ENCODE results near the gene SLC35F6.
"Not testable (repeated sequence)": the region's sequence is repeated elsewhere in the genome, so short reads cannot be mapped to it uniquely, and the experiment has no call there.

The SLC35F6 gene

GRCh38 chr2:26795135-26795534, 31.1 kb downstream of the SLC35F6 start:
- H3K79me1 ChIP-seq (ENCODE audit: low read length); H3K27ac ChIP-seq (ENCODE audit: low read depth, low read length); H3K4me1 ChIP-seq (ENCODE audit: control insufficient read depth, low read depth, low read length); DNase-seq; H3K9ac ChIP-seq (ENCODE audit: low read length); H3K56ac ChIP-seq (ENCODE audit: low read length); H4K5ac ChIP-seq (ENCODE audit: low read length); H3K4ac ChIP-seq (ENCODE audit: low read depth, low read length); H3K4me3 ChIP-seq (ENCODE audit: low read length); H3K79me2 ChIP-seq (ENCODE audit: control insufficient read depth, insufficient read depth, low read length); H3K18ac ChIP-seq (ENCODE audit: low read length); H3K4me2 ChIP-seq (ENCODE audit: low read length); H2BK15ac ChIP-seq (replicated peaks; ENCODE audit: low read depth); H2BK5ac ChIP-seq (ENCODE audit: low read length); H4K8ac ChIP-seq (ENCODE audit: low read depth, low read length); H2BK120ac ChIP-seq (ENCODE audit: low read depth, low read length); H2AK5ac ChIP-seq (ENCODE audit: low read length); H3K27me3 ChIP-seq (ENCODE audit: insufficient read depth, low read length, poor library complexity); H3K23ac ChIP-seq (ENCODE audit: low read length): not testable (repeated sequence)
- no CpG with 5 or more reads among the region's 17 CpGs for WGBS (ENCODE audit: extremely low coverage, insufficient coverage, low lambda C conversion rate)
- H3K36me3 ChIP-seq (ENCODE audit: control insufficient read depth, insufficient read depth, low read length): peaks cover 14% of the 10 kb centered on the region

- Histone ChIP-seq H2BK15ac (replicated peaks; ENCODE audit: low read depth) (no peak overlapping the region), H3K4ac (ENCODE audit: low read depth, low read length) (no peak overlapping the region), H3K27ac (ENCODE audit: low read depth, low read length) (no peak overlapping the region), H3K79me1 (ENCODE audit: low read length) (no peaks in the 10 kb centered on the region), H2AK5ac (ENCODE audit: low read length) (no peak overlapping the region), H3K36me3 (ENCODE audit: control insufficient read depth, insufficient read depth, low read length) (peaks cover 5% of the 10 kb centered on the region), H3K9ac (ENCODE audit: low read length) (no peak overlapping the region), H3K23ac (ENCODE audit: low read length) (no peak overlapping the region), H3K27me3 (ENCODE audit: insufficient read depth, low read length, poor library complexity) (no peaks in the 10 kb centered on the region), H3K4me2 (ENCODE audit: low read length) (no peak overlapping the region), H4K8ac (ENCODE audit: low read depth, low read length) (no peak overlapping the region), H2BK120ac (ENCODE audit: low read depth, low read length) (no peak overlapping the region), H3K4me3 (ENCODE audit: low read length) (no peak overlapping the region), H3K18ac (ENCODE audit: low read length) (no peak overlapping the region), H2BK5ac (ENCODE audit: low read length) (no peak overlapping the region), H3K56ac (ENCODE audit: low read length) (no peak overlapping the region), H3K79me2 (ENCODE audit: control insufficient read depth, insufficient read depth, low read length) (no peaks in the 10 kb centered on the region), H3K4me1 (ENCODE audit: control insufficient read depth, low read depth, low read length) (no peaks in the 10 kb centered on the region), H4K5ac (ENCODE audit: low read length) (no peak overlapping the region)
- no peak for DNase-seq
- WGBS (ENCODE audit: extremely low coverage, insufficient coverage, low lambda C conversion rate): no CpG with 5 or more reads among the region's 4 CpGs
Observed at GRCh38 chr2:26801328-26801727, 37.2 kb downstream of the SLC35F6 start.

GRCh38 chr2:26801796-26802195, 37.7 kb downstream of the SLC35F6 start:
- DNase-seq: no peak
- Histone ChIP-seq H3K36me3 (ENCODE audit: control insufficient read depth, insufficient read depth, low read length) (peaks cover 4% of the 10 kb centered on the region), H4K8ac (ENCODE audit: low read depth, low read length) (no peak overlapping the region), H2AK5ac (ENCODE audit: low read length) (no peak overlapping the region), H3K27me3 (ENCODE audit: insufficient read depth, low read length, poor library complexity) (no peaks in the 10 kb centered on the region), H3K4me1 (ENCODE audit: control insufficient read depth, low read depth, low read length) (no peaks in the 10 kb centered on the region), H2BK15ac (replicated peaks; ENCODE audit: low read depth) (no peak overlapping the region), H3K56ac (ENCODE audit: low read length) (no peak overlapping the region), H3K79me2 (ENCODE audit: control insufficient read depth, insufficient read depth, low read length) (no peaks in the 10 kb centered on the region), H3K9ac (ENCODE audit: low read length) (no peak overlapping the region), H3K18ac (ENCODE audit: low read length) (no peak overlapping the region), H2BK120ac (ENCODE audit: low read depth, low read length) (no peak overlapping the region), H3K4ac (ENCODE audit: low read depth, low read length) (no peak overlapping the region), H3K27ac (ENCODE audit: low read depth, low read length) (no peak overlapping the region), H3K4me3 (ENCODE audit: low read length) (no peak overlapping the region), H3K4me2 (ENCODE audit: low read length) (no peak overlapping the region), H2BK5ac (ENCODE audit: low read length) (no peak overlapping the region), H3K23ac (ENCODE audit: low read length) (no peak overlapping the region), H4K5ac (ENCODE audit: low read length) (no peak overlapping the region), H3K79me1 (ENCODE audit: low read length) (no peaks in the 10 kb centered on the region)
- WGBS (ENCODE audit: extremely low coverage, insufficient coverage, low lambda C conversion rate): no CpG with 5 or more reads among the region's 7 CpGs

- no peak overlapping the region for H2BK120ac ChIP-seq (ENCODE audit: low read depth, low read length)
- DNase-seq: no peak
- H3K79me2 ChIP-seq (ENCODE audit: control insufficient read depth, insufficient read depth, low read length): no peaks in the 10 kb centered on the region
- H3K23ac ChIP-seq (ENCODE audit: low read length): no peak overlapping the region
- WGBS (ENCODE audit: extremely low coverage, insufficient coverage, low lambda C conversion rate): no CpG with 5 or more reads among the region's 5 CpGs
- no peaks in the 10 kb centered on the region for H3K4me1 ChIP-seq (ENCODE audit: control insufficient read depth, low read depth, low read length)
- H2BK15ac ChIP-seq (replicated peaks; ENCODE audit: low read depth): no peak overlapping the region
- H3K4ac ChIP-seq (ENCODE audit: low read depth, low read length): no peak overlapping the region
- H3K18ac ChIP-seq (ENCODE audit: low read length): no peak overlapping the region
- no peaks in the 10 kb centered on the region for H3K79me1 ChIP-seq (ENCODE audit: low read length)
- no peaks in the 10 kb centered on the region for H3K27me3 ChIP-seq (ENCODE audit: insufficient read depth, low read length, poor library complexity)
- no peak overlapping the region for H4K5ac ChIP-seq (ENCODE audit: low read length)
- no peak overlapping the region for H3K4me2 ChIP-seq (ENCODE audit: low read length)
- H2AK5ac ChIP-seq (ENCODE audit: low read length): no peak overlapping the region
- H3K56ac ChIP-seq (ENCODE audit: low read length): no peak overlapping the region
- no peak overlapping the region for H2BK5ac ChIP-seq (ENCODE audit: low read length)
- no peaks in the 10 kb centered on the region for H3K36me3 ChIP-seq (ENCODE audit: control insufficient read depth, insufficient read depth, low read length)
- H4K8ac ChIP-seq (ENCODE audit: low read depth, low read length): no peak overlapping the region
- H3K4me3 ChIP-seq (ENCODE audit: low read length): no peak overlapping the region
- no peak overlapping the region for H3K27ac ChIP-seq (ENCODE audit: low read depth, low read length)
- H3K9ac ChIP-seq (ENCODE audit: low read length): no peak overlapping the region
Observed at GRCh38 chr2:26805241-26805676, 41.2 kb downstream of the SLC35F6 start.

GRCh38 chr2:26807788-26808460, 43.8 kb downstream of the SLC35F6 start:
- H2BK120ac ChIP-seq (ENCODE audit: low read depth, low read length): no peak overlapping the region
- no peak overlapping the region for H3K18ac ChIP-seq (ENCODE audit: low read length)
- no peak overlapping the region for H4K5ac ChIP-seq (ENCODE audit: low read length)
- no peak overlapping the region for H2AK5ac ChIP-seq (ENCODE audit: low read length)
- no peaks in the 10 kb centered on the region for H3K4me1 ChIP-seq (ENCODE audit: control insufficient read depth, low read depth, low read length)
- no peak overlapping the region for H3K9ac ChIP-seq (ENCODE audit: low read length)
- no peak overlapping the region for H3K56ac ChIP-seq (ENCODE audit: low read length)
- WGBS (ENCODE audit: extremely low coverage, insufficient coverage, low lambda C conversion rate): no CpG with 5 or more reads among the region's 2 CpGs
- no peak overlapping the region for H2BK5ac ChIP-seq (ENCODE audit: low read length)
- H2BK15ac ChIP-seq (replicated peaks; ENCODE audit: low read depth): no peak overlapping the region
- no peak overlapping the region for H3K27ac ChIP-seq (ENCODE audit: low read depth, low read length)
- H3K4me2 ChIP-seq (ENCODE audit: low read length): no peak overlapping the region
- H3K79me2 ChIP-seq (ENCODE audit: control insufficient read depth, insufficient read depth, low read length): no peaks in the 10 kb centered on the region
- no peaks in the 10 kb centered on the region for H3K36me3 ChIP-seq (ENCODE audit: control insufficient read depth, insufficient read depth, low read length)
- DNase-seq: peak; percentile 48
- no peak overlapping the region for H3K4me3 ChIP-seq (ENCODE audit: low read length)
- H3K27me3 ChIP-seq (ENCODE audit: insufficient read depth, low read length, poor library complexity): no peaks in the 10 kb centered on the region
- H3K4ac ChIP-seq (ENCODE audit: low read depth, low read length): no peak overlapping the region
- no peaks in the 10 kb centered on the region for H3K79me1 ChIP-seq (ENCODE audit: low read length)
- no peak overlapping the region for H4K8ac ChIP-seq (ENCODE audit: low read depth, low read length)
- no peak overlapping the region for H3K23ac ChIP-seq (ENCODE audit: low read length)

- H2BK120ac ChIP-seq (ENCODE audit: low read depth, low read length): no peak overlapping the region
- H3K4me2 ChIP-seq (ENCODE audit: low read length): no peak overlapping the region
- no peak overlapping the region for H3K56ac ChIP-seq (ENCODE audit: low read length)
- H3K27ac ChIP-seq (ENCODE audit: low read depth, low read length): no peak overlapping the region
- H3K23ac ChIP-seq (ENCODE audit: low read length): no peak overlapping the region
- no peak overlapping the region for H4K8ac ChIP-seq (ENCODE audit: low read depth, low read length)
- H3K18ac ChIP-seq (ENCODE audit: low read length): no peak overlapping the region
- no peaks in the 10 kb centered on the region for H3K79me1 ChIP-seq (ENCODE audit: low read length)
- H2BK5ac ChIP-seq (ENCODE audit: low read length): no peak overlapping the region
- no peaks in the 10 kb centered on the region for H3K36me3 ChIP-seq (ENCODE audit: control insufficient read depth, insufficient read depth, low read length)
- no peak for DNase-seq
- no peak overlapping the region for H3K4ac ChIP-seq (ENCODE audit: low read depth, low read length)
- H3K79me2 ChIP-seq (ENCODE audit: control insufficient read depth, insufficient read depth, low read length): no peaks in the 10 kb centered on the region
- no peak overlapping the region for H2AK5ac ChIP-seq (ENCODE audit: low read length)
- no peak overlapping the region for H2BK15ac ChIP-seq (replicated peaks; ENCODE audit: low read depth)
- no peaks in the 10 kb centered on the region for H3K27me3 ChIP-seq (ENCODE audit: insufficient read depth, low read length, poor library complexity)
- H3K4me1 ChIP-seq (ENCODE audit: control insufficient read depth, low read depth, low read length): no peaks in the 10 kb centered on the region
- H3K4me3 ChIP-seq (ENCODE audit: low read length): no peak overlapping the region
- no peak overlapping the region for H4K5ac ChIP-seq (ENCODE audit: low read length)
- no peak overlapping the region for H3K9ac ChIP-seq (ENCODE audit: low read length)
- WGBS (ENCODE audit: extremely low coverage, insufficient coverage, low lambda C conversion rate): no CpG with 5 or more reads among the region's 3 CpGs
Observed at GRCh38 chr2:26809211-26809610, 45.1 kb downstream of the SLC35F6 start.

Data from mesendoderm (in vitro differentiated cells).